IgD-negative memory B cell (primary cell): Measurements from ENCODE around the gene GALNT10. TPM values are rescaled to one million over a fixed set of nuclear protein-coding genes. Genes with fewer than 3 reads are reported as not detected.

Source experiments
- polyA plus RNA-seq: library from polyadenylated mRNA; unstranded; fragments of 300-500 nt; fragmentation: Illumina TruSeq; gene quantifications from one replicate; pipeline ENCODE4 v1.2.3, GENCODE V29; 2021

GALNT10 gene
- polyA plus RNA-seq, 1 donor from 2014 or later: 25.0 TPM

Other genes starting within 250 kb of the GALNT10 start
- 20.4 TPM for gene FAM114A2, start 151.8 kb upstream of the GALNT10 start, polyA plus RNA-seq
- gene MFAP3, start 151.8 kb upstream of the GALNT10 start, polyA plus RNA-seq: 4.0 TPM